Keratinocyte (primary cell): ENCODE measurements around the gene MRPL34. TPM values are rescaled to one million over a fixed set of nuclear protein-coding genes. Genes with fewer than 3 reads are reported as not detected.

Source experiments
- DNase-seq: peaks from one replicate; pipeline ENCODE4 v3.0.0-alpha.2; 2011; ENCODE audit warnings: low read depth, missing footprints, low spot score
- FAIRE-seq: peaks from 2 replicates; lab custom pipeline; 2011; peaks lifted over from hg19 to GRCh38; lab: Jason Lieb, UNC
- H2AFZ ChIP-seq: 2 replicates; pipeline ENCODE4 v1.6.0; 2012; ENCODE audit warnings: low read length, control low read depth, inconsistent platforms; ENCODE audit not compliant: control insufficient read depth
- H3K27ac ChIP-seq: 2 replicates; pipeline ENCODE4 v1.5.1; 2011; ENCODE audit warnings: low read length; ENCODE audit not compliant: control insufficient read depth, insufficient read depth
- H3K27me3 ChIP-seq: 3 replicates; pipeline ENCODE4 v1.6.0; 2011; ENCODE audit warnings: low read length; ENCODE audit not compliant: control insufficient read depth, insufficient read depth; ENCODE audit errors: extremely low read depth
- H3K36me3 ChIP-seq, 2 experiments: 2 replicates in 1 of 2; 3 replicates in 1 of 2; pipeline ENCODE4 v1.5.1; 2011; ENCODE audit warnings: low read length in 2 of 2, mild to moderate bottlenecking in 1 of 2; ENCODE audit not compliant: control insufficient read depth in 2 of 2, insufficient read depth in 2 of 2; ENCODE audit errors: extremely low read depth in 1 of 2
- H3K4me1 ChIP-seq: 3 replicates; pipeline ENCODE4 v1.5.1; 2011; ENCODE audit warnings: low read length; ENCODE audit not compliant: control insufficient read depth, insufficient read depth; ENCODE audit errors: extremely low read depth
- H3K4me2 ChIP-seq: 3 replicates; pipeline ENCODE4 v1.6.0; 2011; ENCODE audit warnings: low read depth, low read length; ENCODE audit not compliant: control insufficient read depth, insufficient read depth; ENCODE audit errors: extremely low read depth
- H3K4me3 ChIP-seq, 3 experiments: fragments of 200-600 bp in 1 of 3; sonication (generic) in 1 of 3; 2 replicates in 2 of 3; 3 replicates in 1 of 3; pipeline ENCODE4 v1.5.1; 2011 to 2016; ENCODE audit warnings: low read length in 3 of 3, mild to moderate bottlenecking in 3 of 3, control low read depth in 2 of 3, inconsistent platforms in 1 of 3, low read depth in 1 of 3, mixed read lengths in 1 of 3, mixed run types in 1 of 3, moderate library complexity in 1 of 3; ENCODE audit not compliant: control insufficient read depth in 2 of 3, insufficient read depth in 2 of 3; ENCODE audit errors: extremely low read depth in 1 of 3
- H3K79me2 ChIP-seq: 2 replicates; pipeline ENCODE4 v1.6.0; 2012; ENCODE audit warnings: low read length; ENCODE audit not compliant: control insufficient read depth, insufficient read depth
- H3K9ac ChIP-seq: 3 replicates; pipeline ENCODE4 v1.6.0; 2011; ENCODE audit warnings: low read length; ENCODE audit not compliant: control insufficient read depth, insufficient read depth; ENCODE audit errors: extremely low read depth
- H3K9me1 ChIP-seq: 3 replicates; pipeline ENCODE4 v1.6.0; 2011; ENCODE audit warnings: low read length; ENCODE audit not compliant: control insufficient read depth, insufficient read depth; ENCODE audit errors: extremely low read depth
- H3K9me3 ChIP-seq: 2 replicates; pipeline ENCODE4 v1.5.1; 2012; ENCODE audit warnings: low read depth, low read length; ENCODE audit not compliant: control insufficient read depth
- H4K20me1 ChIP-seq: 3 replicates; pipeline ENCODE4 v1.6.0; 2011; ENCODE audit warnings: low read length; ENCODE audit not compliant: control insufficient read depth, insufficient read depth; ENCODE audit errors: extremely low read depth
- EZH2 ChIP-seq: IDR thresholded peaks from one replicate; pipeline ENCODE4 v1.6.1; 2012; ENCODE audit warnings: inconsistent platforms, mild to moderate bottlenecking, low read length, moderate library complexity
- dilution Hi-C: fragments of 300-500 bp; cut with MboI; formaldehyde crosslinking; loops from one replicate; pipeline ENCODE4 v1.7.0; 2020; ENCODE audit warnings: low sequenced_read_pairs; ENCODE audit not compliant: extremely low pct_ligation_motif_present
- polyA plus RNA-seq, 5 experiments: library from polyadenylated mRNA; depleted of rRNA in 3 of 5; stranded (reverse) in 3 of 5; stranded (forward) in 1 of 5; unstranded in 1 of 5; fragments of >200 nt; gene quantifications; 1 replicate in 1 of 5; 2 replicates in 3 of 5; 3 replicates in 1 of 5; pipeline versions ENCODE4 v1.2.1 to v1.2.3, GENCODE V29; 2011 to 2012; ENCODE audit warnings: missing spikeins in 2 of 5, low read depth in 1 of 5, low replicate concordance in 1 of 5
- TF ChIP-seq, protein P1 (sequence below), 3 experiments: IDR thresholded peaks in 1 of 3; conservative IDR thresholded peaks in 1 of 3; optimal IDR thresholded peaks in 1 of 3; 2 replicates in 2 of 3; 3 replicates in 1 of 3; pipeline versions ENCODE3 to v1.5.1; 2011; ENCODE audit warnings: low read length in 3 of 3, mild to moderate bottlenecking in 3 of 3, moderate library complexity in 2 of 3, control low read depth in 1 of 3, inconsistent platforms in 1 of 3; ENCODE audit not compliant: insufficient read depth in 2 of 3; ENCODE audit errors: extremely low read depth in 1 of 3

Gene MRPL34
- polyA plus RNA-seq, 1 donor (not counting 4 experiments of a cell fraction or from before 2014, with no cell fraction given) = 63.7 TPM

DNA sequence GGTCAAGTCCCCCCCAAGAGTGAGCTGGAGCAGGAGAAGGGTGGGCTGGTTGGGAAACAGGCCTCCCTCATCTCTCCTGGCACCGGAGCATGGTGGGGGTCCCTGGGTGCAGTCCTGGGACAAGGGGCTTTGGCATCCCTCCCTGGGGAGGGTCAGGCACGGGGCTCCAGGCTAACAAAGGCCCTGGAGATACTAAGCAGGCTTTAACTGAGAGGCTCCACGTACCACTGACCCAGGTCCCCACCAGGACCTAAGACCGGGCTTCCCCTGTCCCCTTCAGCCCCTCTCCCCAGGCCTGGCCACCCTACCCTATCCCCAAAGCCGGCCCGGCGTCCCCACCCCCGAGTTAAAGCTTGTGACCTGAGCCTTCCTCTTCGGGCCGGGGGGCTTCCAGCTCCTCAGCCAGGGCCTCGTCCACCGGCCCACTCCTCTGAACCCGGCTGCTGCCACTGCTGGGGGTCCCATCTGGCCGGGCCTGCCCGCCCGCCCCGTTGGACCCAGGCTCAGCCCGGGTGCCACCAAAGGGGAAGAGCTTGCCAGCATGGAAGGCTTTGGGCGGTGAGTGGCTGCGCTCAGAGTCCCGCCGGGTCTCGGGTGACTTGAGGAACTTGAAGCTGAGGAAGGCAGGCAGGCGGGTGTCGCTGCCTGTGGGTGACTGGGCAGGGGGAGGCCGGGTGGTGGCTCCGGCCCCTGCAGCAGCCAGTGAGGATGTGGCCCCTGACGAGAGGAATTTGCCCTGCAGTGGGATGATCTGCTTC, 18.9 kb downstream of the MRPL34 start:
- Histone ChIP-seq H3K27ac (no peak overlapping the region), H2AFZ (no peak overlapping the region), H3K36me3 (peaks cover 18 to 19% of the 10 kb centered on the region in 2 experiments), H4K20me1 (no peaks in the 10 kb centered on the region), H3K4me3 (no peak overlapping the region), H3K9ac (no peak overlapping the region), H3K79me2 (no peaks in the 10 kb centered on the region), H3K4me1 (peaks cover 13% of the 10 kb centered on the region), H3K27me3 (peaks cover 8% of the 10 kb centered on the region), H3K9me3 (no peaks in the 10 kb centered on the region), H3K4me2 (no peak overlapping the region), H3K9me1 (no peaks in the 10 kb centered on the region)
- dilution Hi-C loops = no loop called here
- FAIRE-seq (no peak), DNase-seq (no peak)
- TF ChIP-seq, protein P1, sequence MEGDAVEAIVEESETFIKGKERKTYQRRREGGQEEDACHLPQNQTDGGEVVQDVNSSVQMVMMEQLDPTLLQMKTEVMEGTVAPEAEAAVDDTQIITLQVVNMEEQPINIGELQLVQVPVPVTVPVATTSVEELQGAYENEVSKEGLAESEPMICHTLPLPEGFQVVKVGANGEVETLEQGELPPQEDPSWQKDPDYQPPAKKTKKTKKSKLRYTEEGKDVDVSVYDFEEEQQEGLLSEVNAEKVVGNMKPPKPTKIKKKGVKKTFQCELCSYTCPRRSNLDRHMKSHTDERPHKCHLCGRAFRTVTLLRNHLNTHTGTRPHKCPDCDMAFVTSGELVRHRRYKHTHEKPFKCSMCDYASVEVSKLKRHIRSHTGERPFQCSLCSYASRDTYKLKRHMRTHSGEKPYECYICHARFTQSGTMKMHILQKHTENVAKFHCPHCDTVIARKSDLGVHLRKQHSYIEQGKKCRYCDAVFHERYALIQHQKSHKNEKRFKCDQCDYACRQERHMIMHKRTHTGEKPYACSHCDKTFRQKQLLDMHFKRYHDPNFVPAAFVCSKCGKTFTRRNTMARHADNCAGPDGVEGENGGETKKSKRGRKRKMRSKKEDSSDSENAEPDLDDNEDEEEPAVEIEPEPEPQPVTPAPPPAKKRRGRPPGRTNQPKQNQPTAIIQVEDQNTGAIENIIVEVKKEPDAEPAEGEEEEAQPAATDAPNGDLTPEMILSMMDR (optimal IDR thresholded peaks at IDR 0.05 in 1 of 3, IDR thresholded peaks at IDR 0.05 in 1 of 3, conservative IDR thresholded peaks at IDR 0.05 in 1 of 3; ENCODE audit: extremely low read depth in 1 of 3, insufficient read depth in 2 of 3, low read length in 3 of 3) = no peak
- TF ChIP-seq EZH2 = no peak

DNA sequence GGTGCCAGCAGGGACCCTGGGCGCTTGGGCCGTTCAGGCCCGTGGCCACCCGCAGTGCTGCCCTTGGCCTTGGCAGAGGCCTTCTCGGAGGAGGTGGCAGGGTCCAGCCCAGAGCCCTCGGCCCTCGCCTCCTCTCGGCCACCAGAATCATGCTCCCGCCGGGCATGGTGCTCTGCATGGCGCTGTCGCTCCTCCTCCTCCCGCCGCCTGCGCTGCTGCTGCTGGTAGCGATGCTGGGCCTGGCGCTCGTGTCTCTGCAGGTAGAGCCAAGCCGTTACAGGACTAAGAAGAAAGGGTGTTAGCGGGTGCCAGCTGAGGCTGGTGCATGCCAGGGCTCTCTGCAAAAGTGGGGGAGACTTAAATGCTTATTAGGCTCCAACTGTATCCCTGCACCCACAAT, 19.5 kb downstream of the MRPL34 start:
- H3K27ac ChIP-seq = no peak overlapping the region
- no peak overlapping the region for H3K4me3 ChIP-seq
- no peak for TF ChIP-seq EZH2
- TF ChIP-seq, protein P1 (optimal IDR thresholded peaks at IDR 0.05 in 1 of 3, IDR thresholded peaks at IDR 0.05 in 1 of 3, conservative IDR thresholded peaks at IDR 0.05 in 1 of 3; ENCODE audit: extremely low read depth in 1 of 3, insufficient read depth in 2 of 3, low read length in 3 of 3) = no peak
- H3K36me3 ChIP-seq = peaks cover 13 to 18% of the 10 kb centered on the region in 2 experiments
- dilution Hi-C loops = no loop called here
- FAIRE-seq = no peak
- DNase-seq = no peak
- no peaks in the 10 kb centered on the region for H3K9me3 ChIP-seq
- no peak overlapping the region for H3K4me2 ChIP-seq
- no peak overlapping the region for H3K9ac ChIP-seq
- H3K4me1 ChIP-seq = peaks cover 13% of the 10 kb centered on the region
- H3K79me2 ChIP-seq = no peaks in the 10 kb centered on the region
- peaks cover 14% of the 10 kb centered on the region for H3K27me3 ChIP-seq
- no peaks in the 10 kb centered on the region for H4K20me1 ChIP-seq
- H3K9me1 ChIP-seq = no peaks in the 10 kb centered on the region
- H2AFZ ChIP-seq = no peak overlapping the region
